Smooth muscle cell of bladder (primary cell): ENCODE results near the gene TRAT1. TPM values are rescaled to one million over a fixed set of nuclear protein-coding genes. Genes with fewer than 3 reads are reported as not detected.

Experiments used
- total RNA-seq: library from RNA; depleted of rRNA; stranded (reverse); fragments of >200 nt; gene quantifications from 2 replicates; pipeline ENCODE4 v1.2.3, GENCODE V29; 2014

Gene TRAT1, protein sequence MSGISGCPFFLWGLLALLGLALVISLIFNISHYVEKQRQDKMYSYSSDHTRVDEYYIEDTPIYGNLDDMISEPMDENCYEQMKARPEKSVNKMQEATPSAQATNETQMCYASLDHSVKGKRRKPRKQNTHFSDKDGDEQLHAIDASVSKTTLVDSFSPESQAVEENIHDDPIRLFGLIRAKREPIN
- not detected in 2 replicates for total RNA-seq

DNA sequence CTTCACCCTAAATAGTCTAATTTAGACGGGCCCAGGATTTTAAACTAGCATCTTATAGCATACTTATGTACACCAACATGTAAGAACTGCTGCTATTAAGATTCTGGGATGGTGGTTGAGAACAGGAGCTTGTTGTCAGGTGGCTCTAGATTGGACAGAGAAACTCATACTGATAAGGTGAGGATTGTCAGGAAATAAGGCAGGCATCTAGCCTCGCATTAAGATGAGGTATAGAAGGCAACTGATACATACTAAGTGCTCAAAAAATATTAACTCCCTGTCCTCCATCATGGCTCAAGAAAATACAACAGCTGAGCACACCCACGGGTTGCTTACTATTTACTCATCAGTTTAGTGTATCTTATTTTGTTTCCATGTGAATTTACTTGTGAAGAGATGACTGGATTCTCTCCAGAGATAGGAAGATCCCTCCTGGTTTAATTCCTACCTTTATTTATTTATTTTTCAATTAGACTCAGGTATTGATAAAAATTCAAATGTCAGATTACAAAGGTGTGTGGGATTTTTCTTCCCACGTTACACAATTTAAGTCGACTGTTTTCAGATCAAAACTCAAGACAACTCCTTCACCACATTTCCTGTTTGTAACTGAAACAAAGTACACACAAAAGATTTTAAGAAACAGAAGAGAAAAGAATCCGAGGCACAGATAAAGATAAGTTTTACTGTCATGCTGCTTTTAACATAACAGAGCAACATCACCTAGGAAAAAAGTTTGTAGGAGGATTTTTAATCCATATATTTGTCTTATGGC, at the start of gene TRAT1:
TSS of gene TRAT1 (plus strand) at position 664 of the 775 bp plus-strand sequence. CDS start 142 bp downstream, outside the sequence.

Other genes starting within 250 kb of the TRAT1 start
- gene CIP2A, start 233.3 kb upstream of the TRAT1 start, total RNA-seq, result 4.1 and 4.2 TPM in 2 replicates
- gene DZIP3, start 233.1 kb upstream of the TRAT1 start, total RNA-seq, result 13.8 and 14.2 TPM in 2 replicates
- gene RETNLB, start 65.4 kb upstream of the TRAT1 start, total RNA-seq, result not detected in 2 replicates
- not detected in 2 replicates for gene GUCA1C, start 131.1 kb downstream of the TRAT1 start, total RNA-seq